ENCODE data around the gene ATP8A1. TPM values are rescaled to one million over a fixed set of nuclear protein-coding genes. Genes with fewer than 3 reads are reported as not detected.

Gene ATP8A1
- total and polyA plus RNA-seq, 2 of the 4 experiments (the other 2 are of a cell fraction) = 0.12 to 0.36 TPM

GRCh38 chr4:42627885-42628646, 28.8 kb downstream of the ATP8A1 start:
- no TSS peak for BruUV-seq (replicated peaks)

More at GRCh38 chr4:42627885-42628646, 28.8 kb downstream of the ATP8A1 start:
- Histone ChIP-seq H3K4me2 (ENCODE audit: low read depth, low read length) (no peak overlapping the region), H4K5ac (ENCODE audit: low read depth, low read length) (no peak overlapping the region), H3K18ac (ENCODE audit: low read depth, low read length) (no peak overlapping the region), H2BK15ac (ENCODE audit: low read depth, low read length) (no peak overlapping the region), H3K14ac (replicated peaks; ENCODE audit: low read depth, low read length) (no peak overlapping the region), H3K9me3 (ENCODE audit: control insufficient read depth, insufficient read depth, low read length) (no peaks in the 10 kb centered on the region), H2BK20ac (ENCODE audit: low read depth, low read length) (no peak overlapping the region), H3K36me3 (ENCODE audit: control insufficient read depth, insufficient read depth, low read length) (no peaks in the 10 kb centered on the region), H3K9ac (ENCODE audit: low read depth, low read length) (no peak overlapping the region), H4K91ac (ENCODE audit: insufficient read depth, low read depth, low read length) (no peak overlapping the region), H3K23ac (ENCODE audit: low read depth, low read length) (no peak overlapping the region), H3K4ac (ENCODE audit: low read depth, low read length) (no peak overlapping the region), H3K4me3 (ENCODE audit: insufficient read depth, low read depth, low read length) (no peak overlapping the region), H2BK120ac (ENCODE audit: low read depth, low read length) (no peak overlapping the region), H3K27ac (ENCODE audit: insufficient read depth, low read length) (no peak overlapping the region), H4K8ac (ENCODE audit: low read depth in 2 of 2, low read length in 2 of 2) (no peak overlapping the region), H3K79me1 (ENCODE audit: low read depth in 1 of 2, low read length in 2 of 2) (no peaks in the 10 kb centered on the region), H4K20me1 (ENCODE audit: insufficient read depth, low read length) (no peaks in the 10 kb centered on the region), H2AK9ac (replicated peaks; ENCODE audit: low read depth, low read length, poor library complexity) (no peak overlapping the region), H3K56ac (ENCODE audit: extremely low read depth, insufficient read depth, low read length) (no peak overlapping the region), H3K9me1 (ENCODE audit: insufficient read depth, low read length) (no peaks in the 10 kb centered on the region), H3K4me1 (ENCODE audit: control insufficient read depth, insufficient read depth, low read length) (no peaks in the 10 kb centered on the region), H2AK5ac (ENCODE audit: low read depth, low read length) (no peak overlapping the region), H2BK5ac (ENCODE audit: low read depth, low read length, poor library complexity, severe bottlenecking) (no peak overlapping the region), H2AFZ (replicated peaks; ENCODE audit: low read length, poor library complexity) (no peak overlapping the region), H3K27me3 (ENCODE audit: control insufficient read depth, insufficient read depth, low read length) (no peaks in the 10 kb centered on the region)
- ChIA-PET CTCF (no interaction called here), POLR2A (ENCODE audit: unreplicated experiment) (no interaction called here)
- dilution Hi-C loops (cut with HindIII; ENCODE audit: low sequenced_read_pairs, unreplicated experiment) = no loop called here
- in situ Hi-C loops (cut with MboI; ENCODE audit: low sequenced_read_pairs) = no loop called here
- no peak for ATAC-seq (ENCODE audit: low read depth)
- WGBS, 2 experiments (ENCODE audit: extremely low coverage in 2 of 2, insufficient read length in 1 of 2) = 0% methylated on average over 1 of the region's 9 CpGs; no CpG with 5 or more reads in 1 of the 2 experiments
- intact Hi-C loops (cut with micrococcal nuclease) = no loop called here
- DNase-seq = no peak
- TF ChIP-seq RCOR1 (IDR thresholded peaks at IDR 0.05; ENCODE audit: insufficient replicate concordance, low read length) (no peak), CHD1 (IDR thresholded peaks at IDR 0.05; ENCODE audit: low read depth, low read length) (no peak), USF2 (IDR thresholded peaks at IDR 0.05; ENCODE audit: low read depth, low read length) (no peak), FOS (IDR thresholded peaks at IDR 0.05; ENCODE audit: low read depth, low read length) (no peak), CEBPB (IDR thresholded peaks at IDR 0.05; ENCODE audit: low read depth, low read length) (no peak), BHLHE40 (IDR thresholded peaks at IDR 0.05; ENCODE audit: low read depth, low read length) (no peak), MAFK (IDR thresholded peaks at IDR 0.05; ENCODE audit: low read depth, low read length) (no peak), SMC3 (IDR thresholded peaks at IDR 0.05; ENCODE audit: low read depth, low read length) (no peak)

Measured in IMR-90 (cell line).